ENCODE results near the gene ZNF501. TPM values are rescaled to one million over a fixed set of nuclear protein-coding genes. Genes with fewer than 3 reads are reported as not detected.

ZNF501 gene
- total and polyA plus RNA-seq, 2 of the 13 experiments (the other 11 are each of a cell fraction or from before 2014, with no cell fraction given): 2.4 to 2.8 TPM

DNA sequence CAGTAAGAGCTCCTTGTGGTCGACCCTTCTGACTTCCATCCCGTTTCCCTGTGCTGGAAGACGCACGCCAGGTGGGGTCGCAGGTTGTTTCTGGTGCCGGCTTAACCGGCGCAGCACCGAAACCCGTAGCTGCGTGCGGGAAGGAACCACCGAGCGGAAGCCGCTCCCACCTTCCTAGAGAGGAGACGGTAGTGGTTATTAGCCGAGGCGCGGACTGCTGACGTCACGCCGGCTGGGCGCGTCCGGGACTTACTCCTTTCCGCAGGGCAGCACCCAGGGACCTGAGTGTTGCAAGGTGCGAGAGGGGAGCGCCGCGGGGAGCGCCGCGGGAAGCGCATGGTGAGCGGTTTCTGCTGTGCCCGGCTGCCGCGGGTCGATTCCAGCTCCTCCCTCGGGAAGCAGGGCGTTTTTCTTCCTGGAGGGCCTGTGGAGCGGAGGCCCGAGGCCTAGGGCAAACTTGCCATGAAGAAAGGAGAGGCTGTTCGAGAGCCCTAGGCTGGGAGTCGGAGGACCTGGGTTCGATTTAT lies at the start of gene ZNF501 (continued):
- TF ChIP-seq, protein P1, sequence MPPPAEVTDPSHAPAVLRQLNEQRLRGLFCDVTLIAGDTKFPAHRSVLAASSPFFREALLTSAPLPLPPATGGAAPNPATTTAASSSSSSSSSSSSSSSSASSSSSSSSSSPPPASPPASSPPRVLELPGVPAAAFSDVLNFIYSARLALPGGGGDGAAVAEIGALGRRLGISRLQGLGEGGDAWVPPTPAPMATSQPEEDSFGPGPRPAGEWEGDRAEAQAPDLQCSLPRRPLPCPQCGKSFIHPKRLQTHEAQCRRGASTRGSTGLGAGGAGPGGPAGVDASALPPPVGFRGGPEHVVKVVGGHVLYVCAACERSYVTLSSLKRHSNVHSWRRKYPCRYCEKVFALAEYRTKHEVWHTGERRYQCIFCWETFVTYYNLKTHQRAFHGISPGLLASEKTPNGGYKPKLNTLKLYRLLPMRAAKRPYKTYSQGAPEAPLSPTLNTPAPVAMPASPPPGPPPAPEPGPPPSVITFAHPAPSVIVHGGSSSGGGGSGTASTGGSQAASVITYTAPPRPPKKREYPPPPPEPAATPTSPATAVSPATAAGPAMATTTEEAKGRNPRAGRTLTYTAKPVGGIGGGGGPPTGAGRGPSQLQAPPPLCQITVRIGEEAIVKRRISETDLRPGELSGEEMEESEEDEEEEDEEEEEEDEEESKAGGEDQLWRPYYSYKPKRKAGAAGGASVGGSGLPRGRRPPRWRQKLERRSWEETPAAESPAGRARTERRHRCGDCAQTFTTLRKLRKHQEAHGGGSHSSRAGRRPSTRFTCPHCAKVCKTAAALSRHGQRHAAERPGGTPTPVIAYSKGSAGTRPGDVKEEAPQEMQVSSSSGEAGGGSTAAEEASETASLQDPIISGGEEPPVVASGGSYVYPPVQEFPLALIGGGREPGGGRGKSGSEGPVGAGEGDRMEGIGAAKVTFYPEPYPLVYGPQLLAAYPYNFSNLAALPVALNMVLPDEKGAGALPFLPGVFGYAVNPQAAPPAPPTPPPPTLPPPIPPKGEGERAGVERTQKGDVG (CRISPR knock-in tag; IDR thresholded peaks at IDR 0.05; ENCODE audit: borderline replicate concordance): no peak; the same call in 1 of the 2 replicates
- peak; percentile 77; the same call in 1 of the 2 replicates for TF ChIP-seq ZNF788 (CRISPR knock-in tag; IDR thresholded peaks at IDR 0.05; ENCODE audit: borderline replicate concordance)
- peak; percentile 99 for TF ChIP-seq PHF20 (CRISPR knock-in tag; IDR thresholded peaks at IDR 0.05)
- TF ChIP-seq ZNF615 (CRISPR knock-in tag; IDR thresholded peaks at IDR 0.05; ENCODE audit: borderline replicate concordance): no peak
- TF ChIP-seq RFX5 (IDR thresholded peaks at IDR 0.05; ENCODE audit: low read depth, low read length): peak; percentile 45; the same call in 1 of the 2 replicates
- peak; percentile 62; the same call in 1 of the 2 replicates for TF ChIP-seq ZSCAN25 (CRISPR knock-in tag; IDR thresholded peaks at IDR 0.05)
- TF ChIP-seq NFE2L2 (IDR thresholded peaks at IDR 0.05; ENCODE audit: low read length): no peak
- peak; percentile 91 for TF ChIP-seq PHF8 (CRISPR knock-in tag; IDR thresholded peaks at IDR 0.05)
- no peak for TF ChIP-seq REL (CRISPR knock-in tag; conservative IDR thresholded peaks at IDR 0.05)
- no peak for TF ChIP-seq ZNF850 (CRISPR knock-in tag; conservative IDR thresholded peaks at IDR 0.05)
- TF ChIP-seq PAXIP1 (CRISPR knock-in tag; conservative IDR thresholded peaks at IDR 0.05): peak; percentile 28; the same call in 1 of the 2 replicates
- TF ChIP-seq ZSCAN30 (CRISPR knock-in tag; IDR thresholded peaks at IDR 0.05): peak; percentile 55; the same call in 1 of the 2 replicates
- TF ChIP-seq, protein P2, sequence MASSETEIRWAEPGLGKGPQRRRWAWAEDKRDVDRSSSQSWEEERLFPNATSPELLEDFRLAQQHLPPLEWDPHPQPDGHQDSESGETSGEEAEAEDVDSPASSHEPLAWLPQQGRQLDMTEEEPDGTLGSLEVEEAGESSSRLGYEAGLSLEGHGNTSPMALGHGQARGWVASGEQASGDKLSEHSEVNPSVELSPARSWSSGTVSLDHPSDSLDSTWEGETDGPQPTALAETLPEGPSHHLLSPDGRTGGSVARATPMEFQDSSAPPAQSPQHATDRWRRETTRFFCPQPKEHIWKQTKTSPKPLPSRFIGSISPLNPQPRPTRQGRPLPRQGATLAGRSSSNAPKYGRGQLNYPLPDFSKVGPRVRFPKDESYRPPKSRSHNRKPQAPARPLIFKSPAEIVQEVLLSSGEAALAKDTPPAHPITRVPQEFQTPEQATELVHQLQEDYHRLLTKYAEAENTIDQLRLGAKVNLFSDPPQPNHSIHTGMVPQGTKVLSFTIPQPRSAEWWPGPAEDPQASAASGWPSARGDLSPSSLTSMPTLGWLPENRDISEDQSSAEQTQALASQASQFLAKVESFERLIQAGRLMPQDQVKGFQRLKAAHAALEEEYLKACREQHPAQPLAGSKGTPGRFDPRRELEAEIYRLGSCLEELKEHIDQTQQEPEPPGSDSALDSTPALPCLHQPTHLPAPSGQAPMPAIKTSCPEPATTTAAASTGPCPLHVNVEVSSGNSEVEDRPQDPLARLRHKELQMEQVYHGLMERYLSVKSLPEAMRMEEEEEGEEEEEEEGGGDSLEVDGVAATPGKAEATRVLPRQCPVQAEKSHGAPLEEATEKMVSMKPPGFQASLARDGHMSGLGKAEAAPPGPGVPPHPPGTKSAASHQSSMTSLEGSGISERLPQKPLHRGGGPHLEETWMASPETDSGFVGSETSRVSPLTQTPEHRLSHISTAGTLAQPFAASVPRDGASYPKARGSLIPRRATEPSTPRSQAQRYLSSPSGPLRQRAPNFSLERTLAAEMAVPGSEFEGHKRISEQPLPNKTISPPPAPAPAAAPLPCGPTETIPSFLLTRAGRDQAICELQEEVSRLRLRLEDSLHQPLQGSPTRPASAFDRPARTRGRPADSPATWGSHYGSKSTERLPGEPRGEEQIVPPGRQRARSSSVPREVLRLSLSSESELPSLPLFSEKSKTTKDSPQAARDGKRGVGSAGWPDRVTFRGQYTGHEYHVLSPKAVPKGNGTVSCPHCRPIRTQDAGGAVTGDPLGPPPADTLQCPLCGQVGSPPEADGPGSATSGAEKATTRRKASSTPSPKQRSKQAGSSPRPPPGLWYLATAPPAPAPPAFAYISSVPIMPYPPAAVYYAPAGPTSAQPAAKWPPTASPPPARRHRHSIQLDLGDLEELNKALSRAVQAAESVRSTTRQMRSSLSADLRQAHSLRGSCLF (CRISPR knock-in tag; IDR thresholded peaks at IDR 0.05; ENCODE audit: borderline replicate concordance): no peak
- no peak for TF ChIP-seq TP53 (CRISPR knock-in tag; conservative IDR thresholded peaks at IDR 0.05)
- no peak for TF ChIP-seq ZBTB7A (CRISPR knock-in tag; IDR thresholded peaks at IDR 0.05)
- TF ChIP-seq JUND (CRISPR knock-in tag; IDR thresholded peaks at IDR 0.05): no peak
- TF ChIP-seq, protein P3, sequence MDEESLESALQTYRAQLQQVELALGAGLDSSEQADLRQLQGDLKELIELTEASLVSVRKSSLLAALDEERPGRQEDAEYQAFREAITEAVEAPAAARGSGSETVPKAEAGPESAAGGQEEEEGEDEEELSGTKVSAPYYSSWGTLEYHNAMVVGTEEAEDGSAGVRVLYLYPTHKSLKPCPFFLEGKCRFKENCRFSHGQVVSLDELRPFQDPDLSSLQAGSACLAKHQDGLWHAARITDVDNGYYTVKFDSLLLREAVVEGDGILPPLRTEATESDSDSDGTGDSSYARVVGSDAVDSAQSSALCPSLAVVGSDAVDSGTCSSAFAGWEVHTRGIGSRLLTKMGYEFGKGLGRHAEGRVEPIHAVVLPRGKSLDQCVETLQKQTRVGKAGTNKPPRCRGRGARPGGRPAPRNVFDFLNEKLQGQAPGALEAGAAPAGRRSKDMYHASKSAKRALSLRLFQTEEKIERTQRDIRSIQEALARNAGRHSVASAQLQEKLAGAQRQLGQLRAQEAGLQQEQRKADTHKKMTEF (CRISPR knock-in tag; IDR thresholded peaks at IDR 0.05): peak; percentile 94

All from HepG2 (cell line).